ENCODE measurements around the gene LRRC42.
"Not testable (repeated sequence)": the region's sequence is repeated elsewhere in the genome, so short reads cannot be mapped to it uniquely, and the experiment has no call there.

Gene LRRC42

DNA sequence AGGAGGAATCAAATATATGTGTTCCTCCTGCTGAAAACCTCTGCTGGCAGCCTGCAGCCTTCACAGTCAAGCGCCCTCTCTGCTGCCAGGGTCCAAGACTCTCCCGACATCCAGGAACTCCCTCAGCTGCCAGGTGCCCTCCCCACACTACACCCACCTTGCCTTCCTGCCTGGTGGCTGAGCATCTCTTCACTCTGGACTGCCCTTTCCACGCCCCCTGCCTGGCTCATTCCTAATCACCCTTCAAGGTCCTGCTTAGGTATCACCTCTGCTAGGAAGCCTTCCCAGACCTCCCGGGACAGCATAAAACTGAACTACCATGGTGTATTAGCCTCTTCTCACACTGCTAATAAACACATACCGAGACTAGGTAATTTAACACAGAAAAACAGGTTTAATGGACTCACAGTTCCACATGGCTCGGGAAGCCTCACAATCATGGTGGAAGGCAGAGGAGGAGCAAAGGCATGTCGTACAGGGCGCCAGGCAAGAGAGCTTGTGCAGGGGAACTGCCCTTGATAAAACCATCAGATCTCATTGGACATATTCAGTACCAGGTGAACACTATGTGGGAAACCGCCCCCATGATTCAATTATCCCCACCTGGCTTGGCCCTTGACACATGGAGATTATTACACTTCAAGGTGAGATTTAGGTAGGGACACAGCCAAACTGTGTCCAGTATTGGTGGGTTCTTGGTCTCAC is 56.5 kb downstream of the LRRC42 start:
- Mint-ChIP-seq H3K27ac (no peak overlapping the region), H3K9me3 (no peaks in the 10 kb centered on the region), H3K4me3 (no peak overlapping the region), H3K36me3 (no peaks in the 10 kb centered on the region), H3K4me1 (no peaks in the 10 kb centered on the region)
- no peak for DNase-seq (ENCODE audit: low spot score in 2 of 2)
- no peak for ATAC-seq

DNA sequence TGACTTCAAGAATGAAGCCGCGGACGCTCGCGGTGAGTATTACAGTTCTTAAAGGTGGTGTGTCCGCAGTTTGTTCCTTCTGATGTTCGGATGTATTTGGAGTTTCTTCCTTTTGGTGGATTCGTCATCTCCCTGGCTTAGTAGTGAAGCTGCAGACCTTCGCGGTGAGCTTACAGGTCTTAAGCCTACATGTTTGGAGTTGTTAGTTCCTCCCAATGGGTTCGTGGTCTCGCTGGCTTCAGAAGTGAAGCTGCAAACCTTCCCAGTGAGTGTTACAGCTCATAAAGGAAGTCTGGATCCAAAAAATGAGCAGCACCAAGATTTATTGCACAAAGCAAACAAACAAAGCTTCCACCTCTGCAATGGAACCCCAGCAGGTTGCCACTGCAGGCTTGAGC is 57.1 kb downstream of the LRRC42 start:
- Mint-ChIP-seq H3K36me3 (no peaks in the 10 kb centered on the region), H3K4me3 (no peak overlapping the region), H3K9me3 (no peaks in the 10 kb centered on the region), H3K4me1 (no peaks in the 10 kb centered on the region), H3K27ac (no peak overlapping the region)
- no peak for DNase-seq (ENCODE audit: low spot score in 2 of 2)
- no peak for ATAC-seq

DNA sequence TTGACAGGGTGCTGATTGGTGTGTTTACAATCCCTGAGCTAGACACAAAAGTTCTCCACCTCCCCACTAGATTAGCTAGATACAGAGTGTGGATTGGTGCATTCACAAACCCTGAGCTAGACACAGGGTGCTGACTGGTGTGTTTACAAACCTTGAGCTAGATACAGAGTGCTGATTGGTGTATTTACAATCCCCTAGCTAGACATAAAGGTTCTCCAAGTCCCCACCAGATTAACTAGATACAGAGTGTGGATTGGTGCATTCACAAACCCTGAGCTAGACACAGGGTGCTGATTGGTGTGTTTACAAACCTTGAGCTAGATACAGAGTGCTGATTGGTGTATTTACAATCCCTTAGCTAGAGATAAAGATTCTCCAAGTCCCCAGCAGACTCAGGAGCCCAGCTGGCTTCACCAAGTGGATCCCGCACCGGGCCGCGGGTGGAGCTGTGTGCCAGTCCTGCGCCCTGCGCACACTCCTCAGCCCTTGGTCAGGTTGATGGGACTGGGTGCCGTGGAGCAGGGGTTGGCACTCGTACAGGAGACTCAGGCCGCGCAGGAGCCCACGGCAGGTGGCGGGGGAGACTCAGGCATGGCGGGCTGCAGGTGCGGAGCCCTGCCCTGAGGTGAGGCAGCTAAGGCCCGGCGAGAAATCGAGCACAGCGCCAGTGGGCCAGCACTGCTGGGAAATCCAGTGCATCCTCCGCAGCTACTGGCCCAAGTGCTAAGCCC is 57.8 kb downstream of the LRRC42 start:
- H3K36me3 Mint-ChIP-seq; H3K27ac Mint-ChIP-seq; ATAC-seq; DNase-seq (ENCODE audit: low spot score in 2 of 2); H3K4me3 Mint-ChIP-seq; H3K4me1 Mint-ChIP-seq; H3K9me3 Mint-ChIP-seq: not testable (repeated sequence)

DNA sequence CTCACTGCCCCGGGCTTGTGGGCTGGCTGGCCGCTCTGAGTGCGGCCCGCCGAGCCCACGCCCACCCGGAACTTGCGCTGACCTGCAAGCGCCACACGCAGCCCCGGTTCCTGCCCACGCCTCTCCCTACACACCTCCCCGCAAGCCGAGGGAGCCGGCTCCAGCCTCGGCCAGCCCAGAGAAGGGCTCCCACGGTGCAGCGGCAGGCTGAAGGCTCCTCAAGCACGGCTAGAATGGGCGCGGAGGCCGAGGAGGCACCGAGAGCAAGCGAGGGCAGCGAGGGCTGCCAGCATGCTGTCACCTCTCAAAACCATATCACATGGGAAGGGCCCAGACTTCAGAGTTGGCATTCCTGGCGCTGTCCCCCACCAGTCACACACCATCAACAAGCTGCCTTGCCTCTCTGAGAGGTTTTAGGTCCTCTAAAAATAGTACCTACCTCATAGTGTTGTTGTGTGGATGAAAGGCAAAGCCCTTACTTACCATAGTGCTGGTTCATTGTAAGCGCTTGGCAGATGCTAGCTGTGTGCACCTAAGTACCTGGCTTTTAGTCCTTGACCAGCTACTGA is 58.4 kb downstream of the LRRC42 start:
- no peak overlapping the region for H3K4me3 Mint-ChIP-seq
- H3K27ac Mint-ChIP-seq: no peak overlapping the region
- H3K4me1 Mint-ChIP-seq: no peaks in the 10 kb centered on the region
- no peak for DNase-seq (ENCODE audit: low spot score in 2 of 2)
- ATAC-seq: no peak
- H3K9me3 Mint-ChIP-seq: no peaks in the 10 kb centered on the region
- no peaks in the 10 kb centered on the region for H3K36me3 Mint-ChIP-seq

DNA sequence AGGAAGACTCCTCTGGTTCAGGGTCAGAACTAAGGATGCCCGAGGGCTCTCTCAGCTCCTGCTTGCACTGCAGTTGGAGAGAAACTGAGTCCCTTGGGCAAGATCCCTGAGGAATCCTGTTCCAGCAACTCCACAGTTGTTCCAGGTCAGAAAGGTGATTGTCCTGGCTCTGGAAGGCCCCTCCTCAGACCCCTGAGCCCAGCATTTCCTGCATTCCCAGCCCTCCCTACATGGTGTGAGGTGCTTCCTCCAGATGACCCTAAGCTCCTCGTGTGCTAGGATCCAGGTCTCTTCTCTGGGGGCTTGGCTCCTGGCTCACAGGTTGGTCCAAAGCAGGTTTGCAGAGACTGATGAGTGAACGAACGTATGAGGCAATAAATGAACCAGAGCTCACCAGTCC is 60.4 kb downstream of the LRRC42 start:
- no peak for DNase-seq (ENCODE audit: low spot score in 2 of 2)
- Mint-ChIP-seq H3K9me3 (no peaks in the 10 kb centered on the region), H3K27ac (no peak overlapping the region), H3K4me1 (no peaks in the 10 kb centered on the region), H3K36me3 (no peaks in the 10 kb centered on the region), H3K4me3 (no peak overlapping the region)
- ATAC-seq: no peak

DNA sequence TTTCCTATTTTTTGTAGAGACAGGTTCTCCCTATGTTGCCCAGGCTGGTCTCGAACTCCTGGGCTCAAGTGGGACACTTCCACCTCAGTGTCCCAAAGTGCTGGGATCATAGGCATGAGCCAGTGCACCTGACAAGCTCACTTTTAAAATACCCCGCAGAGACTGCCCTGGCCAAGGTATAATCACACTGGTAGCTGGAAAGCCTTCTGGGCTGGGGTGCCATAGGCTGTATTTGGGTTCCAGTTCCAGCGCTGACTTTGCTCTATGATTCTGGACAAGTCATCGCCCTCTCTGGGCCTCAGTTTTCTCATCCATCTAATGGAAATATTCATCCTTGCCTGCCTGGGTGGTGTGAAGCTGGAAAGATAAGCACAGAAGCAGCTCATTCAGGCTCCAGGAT is 61.5 kb downstream of the LRRC42 start:
- no peak overlapping the region for H3K27ac Mint-ChIP-seq
- H3K9me3 Mint-ChIP-seq: no peaks in the 10 kb centered on the region
- ATAC-seq (no peak), DNase-seq (ENCODE audit: low spot score in 2 of 2) (no peak)
- no peaks in the 10 kb centered on the region for H3K4me1 Mint-ChIP-seq
- H3K4me3 Mint-ChIP-seq: no peak overlapping the region
- no peaks in the 10 kb centered on the region for H3K36me3 Mint-ChIP-seq

DNA sequence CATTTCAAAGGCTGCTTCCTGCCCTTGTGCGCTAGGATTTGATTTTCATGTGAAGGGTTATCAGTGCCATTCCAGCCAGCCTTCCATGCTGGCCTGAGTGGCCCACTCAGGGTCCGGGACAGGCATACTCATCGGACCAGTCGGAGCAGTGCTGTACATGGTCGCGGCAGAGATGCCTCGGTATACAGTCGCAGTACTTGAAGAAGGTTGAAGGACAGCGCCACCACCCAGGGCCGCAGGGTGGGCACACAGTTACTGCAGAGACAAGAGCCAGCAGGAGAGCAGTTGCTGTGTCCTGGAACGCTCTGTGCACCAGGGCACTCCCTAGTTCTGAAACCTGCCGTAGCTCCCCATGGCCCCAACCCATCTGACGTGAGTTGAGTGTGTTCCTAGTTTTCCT is 62.7 kb downstream of the LRRC42 start:
- Mint-ChIP-seq H3K27ac (no peak overlapping the region), H3K4me1 (no peaks in the 10 kb centered on the region), H3K4me3 (no peak overlapping the region), H3K36me3 (no peaks in the 10 kb centered on the region), H3K9me3 (no peaks in the 10 kb centered on the region)
- DNase-seq (ENCODE audit: low spot score in 2 of 2): no peak
- ATAC-seq: no peak

DNA sequence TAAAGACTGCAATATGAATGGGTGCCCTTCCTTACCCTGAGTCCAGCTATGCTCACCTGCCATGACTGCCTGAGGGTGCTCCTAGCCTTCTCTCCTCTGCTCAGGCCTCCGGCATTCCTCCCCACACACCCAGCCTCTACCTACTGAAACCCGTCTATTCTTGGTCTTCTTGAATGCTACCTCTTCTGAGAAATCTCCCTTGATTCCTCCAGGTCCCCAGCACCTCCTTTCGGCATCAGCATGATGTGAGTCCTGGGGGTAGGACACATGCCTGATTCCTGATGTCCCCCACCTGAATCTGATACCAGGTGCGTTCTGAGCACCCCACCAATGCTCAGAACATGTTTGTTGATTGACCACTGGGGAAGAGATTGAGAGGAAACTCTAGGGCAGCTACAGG is 63.3 kb downstream of the LRRC42 start:
- no peak for DNase-seq (ENCODE audit: low spot score in 2 of 2)
- Mint-ChIP-seq H3K27ac (no peak overlapping the region), H3K4me1 (no peaks in the 10 kb centered on the region), H3K9me3 (no peaks in the 10 kb centered on the region), H3K4me3 (no peak overlapping the region), H3K36me3 (no peaks in the 10 kb centered on the region)
- ATAC-seq: no peak

DNA sequence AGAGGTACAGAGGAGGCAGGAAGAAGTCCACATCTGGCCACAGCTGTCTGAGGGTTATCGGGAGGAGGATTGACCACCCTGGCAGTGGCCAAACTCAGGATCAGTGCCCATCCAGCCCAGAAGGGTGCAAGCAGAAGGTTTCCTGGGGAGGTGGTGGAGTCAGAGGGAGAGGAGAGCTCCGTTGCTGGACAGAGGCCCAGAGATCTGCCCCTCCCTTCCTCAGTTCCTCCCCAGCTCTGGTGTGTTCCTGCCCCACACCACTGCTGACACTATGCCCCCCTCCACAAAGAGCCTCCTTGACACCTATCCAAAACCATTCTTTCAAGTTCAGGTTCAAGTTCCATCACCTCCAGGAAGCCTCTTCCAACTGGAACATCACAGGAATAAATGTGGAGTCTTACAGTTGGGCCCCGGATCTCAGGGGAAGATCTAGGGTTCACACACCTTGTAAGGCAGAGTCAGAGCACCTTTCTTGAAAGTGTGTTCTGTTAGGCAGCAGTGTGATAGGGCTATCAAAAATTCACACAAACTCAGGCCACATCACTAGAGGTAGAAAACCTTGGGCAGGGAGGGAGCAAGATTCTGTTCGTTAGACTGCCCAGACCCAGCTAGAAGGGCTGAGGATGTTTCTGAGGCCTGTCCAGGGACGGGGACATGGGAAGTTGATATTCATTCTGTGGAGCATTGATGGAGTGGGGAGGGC is 64.4 kb downstream of the LRRC42 start:
- Mint-ChIP-seq H3K4me1 (no peaks in the 10 kb centered on the region), H3K4me3 (no peak overlapping the region), H3K36me3 (no peaks in the 10 kb centered on the region), H3K9me3 (no peaks in the 10 kb centered on the region), H3K27ac (no peak overlapping the region)
- no peak for DNase-seq (ENCODE audit: low spot score in 2 of 2)
- no peak for ATAC-seq

DNA sequence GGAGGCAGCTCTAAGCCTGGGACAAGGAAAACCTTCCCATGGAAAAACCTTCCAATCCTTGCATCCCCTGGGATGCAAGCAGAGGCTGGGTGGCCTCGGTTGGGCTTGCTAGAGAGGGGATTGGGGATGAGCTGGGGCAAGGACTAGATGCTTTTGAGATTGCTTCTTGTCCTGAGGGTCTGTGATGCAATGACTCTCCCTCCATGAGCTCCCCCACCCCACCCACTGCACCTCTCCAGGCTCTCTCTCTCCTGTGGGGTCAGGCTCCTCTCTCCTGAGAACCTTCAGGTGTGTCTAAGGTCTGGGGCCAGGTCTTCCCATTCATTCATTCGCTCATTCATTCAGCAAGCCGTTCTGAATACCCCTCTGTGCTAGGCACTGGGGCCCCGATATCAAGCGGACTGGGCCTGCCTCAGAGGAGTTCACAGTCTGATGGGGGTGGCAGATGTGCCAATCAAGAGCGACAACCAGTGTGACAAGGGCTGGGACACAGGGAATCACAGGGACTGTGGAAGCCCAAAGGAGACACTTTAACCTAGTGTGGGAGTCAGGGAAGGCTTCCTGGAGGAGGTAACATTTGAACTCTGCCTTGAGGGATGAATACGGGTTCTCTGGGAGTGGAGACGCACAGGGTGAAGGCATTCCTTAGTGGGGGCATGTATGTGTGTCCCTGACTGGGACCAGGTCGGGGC is 65.3 kb downstream of the LRRC42 start:
- no peak overlapping the region for H3K4me3 Mint-ChIP-seq
- DNase-seq (ENCODE audit: low spot score in 2 of 2) (no peak), ATAC-seq (no peak)
- H3K9me3 Mint-ChIP-seq: no peaks in the 10 kb centered on the region
- H3K4me1 Mint-ChIP-seq: no peaks in the 10 kb centered on the region
- H3K36me3 Mint-ChIP-seq: no peaks in the 10 kb centered on the region
- H3K27ac Mint-ChIP-seq: no peak overlapping the region

DNA sequence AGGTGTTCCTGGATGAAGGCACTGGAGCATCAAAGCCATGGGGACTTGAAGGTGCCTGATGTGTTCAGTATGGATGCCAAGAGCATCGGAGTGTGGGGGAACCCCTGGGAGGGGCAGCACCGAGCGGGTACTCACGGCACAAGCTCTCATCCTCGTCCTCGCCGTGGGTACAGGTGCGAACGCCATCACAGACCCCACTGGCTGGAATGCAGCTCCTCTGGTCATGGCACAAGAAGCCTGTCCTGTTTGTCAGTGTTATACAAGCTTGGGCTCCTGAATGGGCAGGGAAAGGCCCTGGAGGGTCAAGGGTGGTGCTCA is 65.8 kb downstream of the LRRC42 start:
- no peak overlapping the region for H3K4me3 Mint-ChIP-seq
- ATAC-seq: no peak
- H3K27ac Mint-ChIP-seq: no peak overlapping the region
- DNase-seq (ENCODE audit: low spot score in 2 of 2): no peak
- H3K4me1 Mint-ChIP-seq: no peaks in the 10 kb centered on the region
- H3K36me3 Mint-ChIP-seq: no peaks in the 10 kb centered on the region
- H3K9me3 Mint-ChIP-seq: no peaks in the 10 kb centered on the region

DNA sequence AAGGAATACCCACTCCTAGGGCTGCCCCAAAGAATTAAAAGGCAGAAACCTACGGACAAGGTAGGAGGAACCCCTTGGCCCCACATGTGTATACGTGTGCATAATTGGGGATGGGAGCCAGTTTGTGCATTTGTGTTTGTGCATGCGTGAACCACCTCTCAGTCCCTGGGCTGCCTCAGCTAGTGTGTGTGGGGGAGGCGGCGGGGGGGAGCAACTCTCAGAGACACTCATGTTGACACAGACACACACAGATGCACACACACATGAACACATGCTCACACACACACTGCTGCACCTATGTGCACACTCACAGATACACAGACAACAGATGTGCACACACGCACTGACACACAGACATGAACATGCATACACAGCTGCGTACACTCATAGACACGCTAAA is 66.7 kb downstream of the LRRC42 start:
- Mint-ChIP-seq H3K4me1 (no peaks in the 10 kb centered on the region), H3K9me3 (no peaks in the 10 kb centered on the region), H3K27ac (no peak overlapping the region), H3K4me3 (no peak overlapping the region), H3K36me3 (no peaks in the 10 kb centered on the region)
- no peak for ATAC-seq
- no peak for DNase-seq (ENCODE audit: low spot score in 2 of 2)

DNA sequence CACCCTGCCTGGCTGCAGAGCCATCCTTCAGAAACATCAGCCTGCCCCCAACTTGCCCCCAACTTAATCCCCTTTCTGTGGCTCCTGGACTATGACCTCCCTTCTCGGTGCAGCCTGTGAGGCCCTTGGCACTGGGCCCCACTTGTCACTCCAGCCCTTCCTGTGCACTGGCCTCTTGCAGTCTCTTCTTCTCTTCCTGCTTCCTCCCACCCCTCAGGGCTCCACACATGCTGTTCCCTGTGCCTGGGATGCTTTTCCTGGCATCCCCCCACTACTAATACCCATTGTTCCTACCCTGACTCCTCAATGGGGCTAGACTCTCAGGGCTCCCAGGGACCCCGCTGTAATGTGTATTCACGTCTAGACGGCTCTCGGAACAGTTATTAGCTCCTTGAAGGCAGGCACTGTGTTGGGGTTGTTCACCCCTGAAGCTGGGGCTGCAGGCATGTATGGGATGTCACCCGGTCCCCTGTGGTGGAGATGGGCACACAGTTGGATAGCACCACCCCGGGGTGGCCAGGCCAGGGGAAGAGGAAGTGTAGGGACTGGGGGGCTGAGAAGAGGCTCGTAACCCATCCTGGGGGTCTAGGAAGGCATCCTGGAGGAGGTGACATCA is 67.4 kb downstream of the LRRC42 start:
- ATAC-seq: no peak
- no peak overlapping the region for H3K4me3 Mint-ChIP-seq
- no peak overlapping the region for H3K27ac Mint-ChIP-seq

DNA sequence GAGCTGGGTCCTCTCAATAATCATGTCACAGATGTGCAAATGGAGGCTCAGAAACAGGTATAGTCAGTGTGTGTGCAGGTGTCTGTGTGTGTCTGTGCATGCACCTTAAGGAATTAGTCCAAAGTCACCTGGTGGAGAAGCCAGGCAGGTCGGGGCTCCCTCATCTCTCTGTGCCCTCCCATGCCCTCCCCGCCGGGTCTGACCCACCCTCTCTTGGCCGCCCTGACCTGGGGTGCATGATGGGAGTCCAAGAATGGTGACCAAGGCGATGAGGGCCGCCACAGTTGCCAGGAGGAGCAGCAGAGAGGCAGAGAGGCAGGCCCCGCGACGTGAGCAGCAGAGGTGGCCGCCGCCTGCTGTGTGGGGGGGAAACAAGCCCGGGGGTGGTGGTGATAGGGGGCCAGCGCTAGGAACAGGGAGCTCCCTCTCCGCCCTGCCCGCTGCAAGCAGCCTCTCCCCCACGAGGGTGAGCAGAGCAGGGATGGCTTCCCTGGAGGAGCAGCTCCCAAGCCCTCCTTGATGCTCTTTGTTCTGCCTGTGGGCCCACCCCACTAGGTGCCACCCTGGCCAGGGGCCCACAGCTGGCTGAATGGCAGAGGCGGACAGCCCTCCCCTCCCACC is 68.0 kb downstream of the LRRC42 start:
- DNase-seq (ENCODE audit: low spot score in 2 of 2): no peak
- Mint-ChIP-seq H3K36me3 (no peaks in the 10 kb centered on the region), H3K4me3 (no peak overlapping the region), H3K27ac (no peak overlapping the region), H3K4me1 (no peaks in the 10 kb centered on the region), H3K9me3 (no peaks in the 10 kb centered on the region)
- ATAC-seq: no peak

More for the DNA sequence above, 67.4 kb downstream of the LRRC42 start:
- H3K9me3 Mint-ChIP-seq: no peaks in the 10 kb centered on the region
- H3K36me3 Mint-ChIP-seq: no peaks in the 10 kb centered on the region
- DNase-seq (ENCODE audit: low spot score in 2 of 2): no peak
- no peaks in the 10 kb centered on the region for H3K4me1 Mint-ChIP-seq
